Calu3 (cell line): Measurements from ENCODE around the gene FAM204A. TPM values are rescaled to one million over a fixed set of nuclear protein-coding genes. Genes with fewer than 3 reads are reported as not detected.

Source experiments
- BruUV-seq: library from RNA; stranded (reverse); fragments of 400-500 nt; replicated peaks from 2 replicates; lab custom pipeline; 2021; lab: Mats Ljungman, UMichigan
- CTCF ChIA-PET: fragments of 300-600 bp; sonication (Branson Sonifier 250); formaldehyde crosslinking; loops from one replicate; lab custom pipeline; 2022; ENCODE audit warnings: antibody characterized with exemption; lab: Charles Lee
- DNase-seq: peaks from one replicate; pipeline ENCODE4 v3.0.0; 2022
- H3K27ac Mint-ChIP-seq: one replicate; pipeline ENCODE4 v1.8.0; 2022; ENCODE audit warnings: mixed read lengths; ENCODE audit not compliant: unreplicated experiment
- H3K27me3 Mint-ChIP-seq: one replicate; pipeline ENCODE4 v1.8.0; 2022; ENCODE audit warnings: mixed read lengths; ENCODE audit not compliant: unreplicated experiment
- H3K36me3 Mint-ChIP-seq: one replicate; pipeline ENCODE4 v1.8.0; 2022; ENCODE audit warnings: mild to moderate bottlenecking, moderate library complexity, mixed read lengths; ENCODE audit not compliant: insufficient read depth, unreplicated experiment
- H3K4me1 Mint-ChIP-seq: one replicate; pipeline ENCODE4 v1.8.0; 2022; ENCODE audit warnings: mild to moderate bottlenecking, low read depth, mixed read lengths; ENCODE audit not compliant: unreplicated experiment
- H3K4me3 Mint-ChIP-seq: one replicate; pipeline ENCODE4 v1.8.0; 2022; ENCODE audit warnings: mild to moderate bottlenecking, low read depth, moderate library complexity, mixed read lengths; ENCODE audit not compliant: unreplicated experiment
- H3K9me3 Mint-ChIP-seq: one replicate; pipeline ENCODE4 v1.8.0; 2022; ENCODE audit warnings: low read depth, mixed read lengths; ENCODE audit not compliant: unreplicated experiment
- CTCF ChIP-seq: fragments of 200-600 bp; IDR thresholded peaks from one replicate; pipeline ENCODE4 v1.8.0; 2022; ENCODE audit warnings: antibody characterized with exemption; ENCODE audit not compliant: unreplicated experiment
- intact Hi-C: fragments of 100-400 bp; cut with micrococcal nuclease; formaldehyde crosslinking; loops from one replicate; pipeline ENCODE4 v1.10.0; 2022; ENCODE audit not compliant: unreplicated experiment
- total RNA-seq: library from RNA; stranded (reverse); gene quantifications from 2 replicates; pipeline ENCODE4 v1.2.3, GENCODE V29; 2022

FAM204A gene
- total RNA-seq, 1 experiment from 2014 or later: 34.0 TPM

- no peaks in the 10 kb centered on the region for H3K36me3 Mint-ChIP-seq
- no peak overlapping the region for H3K27ac Mint-ChIP-seq
- TF ChIP-seq CTCF: no peak
- BruUV-seq: no TSS peak
- H3K4me3 Mint-ChIP-seq: no peak overlapping the region
- DNase-seq: no peak
- CTCF ChIA-PET: no interaction called here
- H3K27me3 Mint-ChIP-seq: peaks cover 10% of the 10 kb centered on the region
- no peaks in the 10 kb centered on the region for H3K9me3 Mint-ChIP-seq
- intact Hi-C loops: no loop called here
- no peaks in the 10 kb centered on the region for H3K4me1 Mint-ChIP-seq
Observed at GRCh38 chr10:118373786-118374185, 31.7 kb upstream of the FAM204A start.

- no peaks in the 10 kb centered on the region for H3K27me3 Mint-ChIP-seq
- H3K4me3 Mint-ChIP-seq: no peak overlapping the region
- H3K36me3 Mint-ChIP-seq: no peaks in the 10 kb centered on the region
- BruUV-seq: no TSS peak
- H3K27ac Mint-ChIP-seq: no peak overlapping the region
- peaks cover 9% of the 10 kb centered on the region for H3K9me3 Mint-ChIP-seq
- CTCF ChIA-PET: no interaction called here
- intact Hi-C loops: no loop called here
- no peak for TF ChIP-seq CTCF
- no peaks in the 10 kb centered on the region for H3K4me1 Mint-ChIP-seq
- DNase-seq: no peak
Observed at GRCh38 chr10:118370499-118370898, 28.4 kb upstream of the FAM204A start.

GRCh38 chr10:118369641-118370205 is 27.6 kb upstream of the FAM204A start:
- Mint-ChIP-seq H3K27ac (no peak overlapping the region), H3K36me3 (no peaks in the 10 kb centered on the region), H3K9me3 (peaks cover 9% of the 10 kb centered on the region), H3K4me3 (no peak overlapping the region), H3K4me1 (no peaks in the 10 kb centered on the region), H3K27me3 (no peaks in the 10 kb centered on the region)
- intact Hi-C loops: no loop called here
- TF ChIP-seq CTCF: no peak
- no peak for DNase-seq
- CTCF ChIA-PET: no interaction called here
- no TSS peak for BruUV-seq

- no peak overlapping the region for H3K4me3 Mint-ChIP-seq
- intact Hi-C loops: no loop called here
- no peaks in the 10 kb centered on the region for H3K4me1 Mint-ChIP-seq
- H3K9me3 Mint-ChIP-seq: peaks cover 9% of the 10 kb centered on the region
- no peak for DNase-seq
- no peaks in the 10 kb centered on the region for H3K36me3 Mint-ChIP-seq
- no peaks in the 10 kb centered on the region for H3K27me3 Mint-ChIP-seq
- CTCF ChIA-PET: no interaction called here
- H3K27ac Mint-ChIP-seq: no peak overlapping the region
- TF ChIP-seq CTCF: no peak
- BruUV-seq: no TSS peak
Observed at GRCh38 chr10:118365702-118366101, 23.6 kb upstream of the FAM204A start.
